Measurements from ENCODE around the gene CHMP1B.

DNA sequence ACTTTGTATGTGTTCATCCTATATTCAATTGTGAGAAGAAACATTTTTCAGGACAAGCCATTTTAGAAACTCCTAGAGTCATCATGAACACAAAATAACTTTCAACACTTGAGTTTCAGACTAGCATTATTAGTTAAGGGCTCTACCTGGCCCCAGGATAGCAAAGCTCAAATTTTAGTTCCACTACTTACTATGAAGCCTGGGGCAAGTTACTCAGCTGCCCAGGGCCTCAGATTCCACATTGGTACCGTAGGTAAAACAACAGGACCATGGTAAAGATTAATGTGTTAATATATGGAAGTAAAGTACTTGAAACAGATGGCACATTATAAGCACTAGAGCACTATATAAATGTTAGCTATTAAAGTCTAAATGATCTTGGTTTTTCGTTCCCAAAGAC, 37.5 kb downstream of the CHMP1B start:
- TF ChIP-seq, protein P1, sequence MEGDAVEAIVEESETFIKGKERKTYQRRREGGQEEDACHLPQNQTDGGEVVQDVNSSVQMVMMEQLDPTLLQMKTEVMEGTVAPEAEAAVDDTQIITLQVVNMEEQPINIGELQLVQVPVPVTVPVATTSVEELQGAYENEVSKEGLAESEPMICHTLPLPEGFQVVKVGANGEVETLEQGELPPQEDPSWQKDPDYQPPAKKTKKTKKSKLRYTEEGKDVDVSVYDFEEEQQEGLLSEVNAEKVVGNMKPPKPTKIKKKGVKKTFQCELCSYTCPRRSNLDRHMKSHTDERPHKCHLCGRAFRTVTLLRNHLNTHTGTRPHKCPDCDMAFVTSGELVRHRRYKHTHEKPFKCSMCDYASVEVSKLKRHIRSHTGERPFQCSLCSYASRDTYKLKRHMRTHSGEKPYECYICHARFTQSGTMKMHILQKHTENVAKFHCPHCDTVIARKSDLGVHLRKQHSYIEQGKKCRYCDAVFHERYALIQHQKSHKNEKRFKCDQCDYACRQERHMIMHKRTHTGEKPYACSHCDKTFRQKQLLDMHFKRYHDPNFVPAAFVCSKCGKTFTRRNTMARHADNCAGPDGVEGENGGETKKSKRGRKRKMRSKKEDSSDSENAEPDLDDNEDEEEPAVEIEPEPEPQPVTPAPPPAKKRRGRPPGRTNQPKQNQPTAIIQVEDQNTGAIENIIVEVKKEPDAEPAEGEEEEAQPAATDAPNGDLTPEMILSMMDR (IDR thresholded peaks at IDR 0.05), result no peak
- no peak for TF ChIP-seq POLR2AphosphoS5 (IDR thresholded peaks at IDR 0.05)
- no peak for TF ChIP-seq EP300 (IDR thresholded peaks at IDR 0.05)
